Measurements from ENCODE around the gene TFB1M.

Gene TFB1M

GRCh38 chr6:155271145-155271544 is 43.1 kb downstream of the TFB1M start:
- TF ChIP-seq, protein P1, sequence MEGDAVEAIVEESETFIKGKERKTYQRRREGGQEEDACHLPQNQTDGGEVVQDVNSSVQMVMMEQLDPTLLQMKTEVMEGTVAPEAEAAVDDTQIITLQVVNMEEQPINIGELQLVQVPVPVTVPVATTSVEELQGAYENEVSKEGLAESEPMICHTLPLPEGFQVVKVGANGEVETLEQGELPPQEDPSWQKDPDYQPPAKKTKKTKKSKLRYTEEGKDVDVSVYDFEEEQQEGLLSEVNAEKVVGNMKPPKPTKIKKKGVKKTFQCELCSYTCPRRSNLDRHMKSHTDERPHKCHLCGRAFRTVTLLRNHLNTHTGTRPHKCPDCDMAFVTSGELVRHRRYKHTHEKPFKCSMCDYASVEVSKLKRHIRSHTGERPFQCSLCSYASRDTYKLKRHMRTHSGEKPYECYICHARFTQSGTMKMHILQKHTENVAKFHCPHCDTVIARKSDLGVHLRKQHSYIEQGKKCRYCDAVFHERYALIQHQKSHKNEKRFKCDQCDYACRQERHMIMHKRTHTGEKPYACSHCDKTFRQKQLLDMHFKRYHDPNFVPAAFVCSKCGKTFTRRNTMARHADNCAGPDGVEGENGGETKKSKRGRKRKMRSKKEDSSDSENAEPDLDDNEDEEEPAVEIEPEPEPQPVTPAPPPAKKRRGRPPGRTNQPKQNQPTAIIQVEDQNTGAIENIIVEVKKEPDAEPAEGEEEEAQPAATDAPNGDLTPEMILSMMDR (IDR thresholded peaks at IDR 0.05) = no peak

DNA sequence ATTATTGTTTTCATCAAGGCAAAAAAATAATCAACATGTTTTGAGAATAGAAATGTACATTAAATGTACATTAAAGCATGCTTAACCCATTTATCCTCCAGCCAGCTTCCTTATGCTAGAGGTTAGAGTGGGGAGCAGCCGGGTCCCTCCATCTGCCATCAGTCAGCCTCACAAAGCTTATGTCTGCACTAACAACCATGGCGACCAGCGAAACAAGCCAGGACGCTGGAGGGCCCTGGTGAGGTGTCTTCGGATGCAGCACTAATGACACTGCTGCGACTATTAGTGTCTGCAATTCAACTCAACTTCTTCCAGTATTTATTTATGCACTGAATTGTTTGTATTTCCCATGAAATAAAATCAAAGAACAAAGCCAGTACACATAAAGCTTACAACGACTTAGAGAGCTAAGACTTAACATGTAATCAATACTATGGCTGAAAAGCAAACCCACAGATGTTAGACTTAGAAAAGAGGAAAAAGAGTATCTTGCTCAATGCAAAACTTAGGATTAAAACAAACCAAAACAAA is 43.7 kb downstream of the TFB1M start:
- TF ChIP-seq, protein P1 (IDR thresholded peaks at IDR 0.05) = no peak

DNA sequence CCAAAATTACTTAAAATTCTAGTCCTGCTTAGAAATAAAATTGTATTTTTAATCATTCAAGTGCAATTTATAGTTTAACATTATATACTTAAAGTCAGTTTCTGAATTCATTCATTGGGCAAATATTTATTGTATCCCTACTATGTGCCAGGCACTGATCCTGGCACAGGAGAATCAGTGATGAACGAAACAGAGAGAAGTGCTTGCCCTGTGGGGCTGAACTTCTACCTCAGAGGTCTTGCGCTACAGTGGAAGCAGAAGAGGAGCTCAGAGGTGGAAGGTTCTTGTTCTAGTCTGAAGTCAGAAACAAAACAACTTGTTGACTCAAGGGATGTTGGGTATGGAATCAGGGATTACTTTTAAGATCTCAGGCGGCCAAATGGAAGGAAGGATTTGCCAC is 44.5 kb downstream of the TFB1M start:
- TF ChIP-seq, protein P1 (IDR thresholded peaks at IDR 0.05) = no peak

- TF ChIP-seq, protein P1 (IDR thresholded peaks at IDR 0.05) = peak; percentile 40; the same call in 1 of the 2 replicates
These were observed 46.0 kb downstream of the TFB1M start for GRCh38 chr6:155268088-155268867.

DNA sequence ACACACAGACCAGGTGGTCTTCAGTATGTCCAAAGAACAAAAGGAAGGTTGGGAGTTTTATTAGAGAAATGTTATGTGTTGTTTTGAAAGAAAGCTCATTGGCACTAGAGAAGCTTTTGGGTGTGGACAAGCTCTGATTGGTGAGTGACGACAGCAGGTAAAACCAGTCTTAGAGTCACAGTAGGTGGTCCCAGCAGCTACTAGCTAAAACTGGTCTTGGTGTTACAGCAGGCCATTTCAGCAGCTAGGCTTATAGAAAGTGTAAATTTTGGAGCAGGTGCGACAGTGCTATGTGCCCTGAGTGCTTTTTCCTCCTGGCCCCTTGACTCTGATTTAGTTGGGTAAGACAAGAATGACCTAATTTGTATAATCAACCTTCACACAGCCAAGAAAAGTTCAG is 46.9 kb downstream of the TFB1M start:
- TF ChIP-seq, protein P1 (IDR thresholded peaks at IDR 0.05) = no peak

DNA sequence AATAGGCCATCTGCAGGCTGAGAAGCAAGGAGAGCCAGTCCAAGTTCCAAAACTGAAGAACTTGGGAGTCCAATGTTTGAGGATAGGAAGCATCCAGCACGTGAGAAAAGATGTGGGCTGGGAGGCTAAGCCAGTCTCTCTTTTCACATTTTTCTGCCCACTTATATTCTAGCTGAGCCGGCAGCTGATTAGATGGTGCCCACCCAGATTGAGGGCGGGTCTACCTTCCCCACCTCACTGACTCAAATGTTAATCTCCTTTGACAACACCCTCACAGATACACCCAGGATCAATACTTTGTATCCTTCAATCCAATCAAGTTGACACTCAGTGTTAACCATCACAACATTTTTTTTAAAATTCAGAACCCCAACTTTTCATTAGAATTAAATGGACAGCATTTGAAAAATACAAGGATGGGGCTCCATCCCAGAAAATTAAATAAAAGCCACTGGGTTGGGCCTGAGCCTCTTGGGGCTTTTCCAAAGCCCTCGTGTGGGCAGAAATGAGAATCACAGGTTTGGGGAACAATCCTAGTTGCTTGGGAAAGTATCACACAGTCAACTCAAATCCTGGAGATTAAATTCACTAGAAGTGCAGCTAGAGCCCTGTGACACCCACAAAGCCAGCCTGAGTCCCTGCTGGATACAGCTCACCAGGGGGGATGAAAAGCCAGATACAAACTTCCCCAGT is 48.3 kb downstream of the TFB1M start:
- TF ChIP-seq, protein P1 (IDR thresholded peaks at IDR 0.05) = no peak

DNA sequence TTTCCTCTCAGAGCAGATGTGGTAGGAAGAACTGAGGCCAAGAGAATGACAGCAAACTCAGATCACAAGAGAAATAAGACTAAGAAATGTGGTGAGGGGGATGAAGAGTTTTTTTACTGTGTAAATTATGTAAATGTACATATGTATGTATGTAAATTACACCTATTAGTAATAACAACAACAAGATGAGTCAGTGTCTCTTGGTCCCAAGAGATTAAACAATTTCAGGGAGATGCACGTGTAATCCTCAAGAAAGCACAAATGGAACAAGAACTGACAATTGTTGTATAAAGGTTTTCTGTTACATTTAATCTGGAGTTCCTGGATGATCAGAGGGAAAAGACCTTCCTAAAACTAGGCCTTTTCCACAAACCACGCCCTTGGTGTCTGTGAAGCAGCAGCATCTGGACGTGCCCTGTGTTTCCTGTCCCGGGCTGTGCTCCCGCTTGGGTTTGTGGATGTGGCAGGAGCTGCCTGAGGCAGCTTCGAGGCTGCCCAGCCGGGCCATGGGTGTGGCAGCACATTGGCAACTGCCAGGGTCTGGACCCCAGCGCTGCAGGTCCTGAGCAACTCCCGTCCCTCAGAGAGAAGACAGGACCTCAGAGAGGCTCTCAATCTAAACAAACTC is 49.5 kb downstream of the TFB1M start:
- TF ChIP-seq, protein P1 (IDR thresholded peaks at IDR 0.05) = no peak

Data from LNCAP (cell line).